Prostate gland (tissue), 2 donors: ENCODE results near the gene ITPR2.

ENCODE experiments used
- POLR2AphosphoS5 ChIP-seq: sonication (generic); formaldehyde crosslinking; IDR thresholded peaks from one replicate; pipeline ENCODE4 v1.6.1; 2017; ENCODE audit warnings: antibody characterized with exemption
- TF ChIP-seq, protein P1 (sequence below), 4 experiments: fragments of 200-600 bp in 2 of 4; fragments of 450-650 bp in 2 of 4; sonication (generic) in 2 of 4; IDR thresholded peaks; 1 replicate in 3 of 4; 2 replicates in 1 of 4; pipeline ENCODE4 v1.5.1; 2016 to 2019; ENCODE audit warnings: antibody characterized with exemption in 4 of 4, mild to moderate bottlenecking in 2 of 4, moderate library complexity in 2 of 4

GRCh38 chr12:26854031-26854390 is 21.0 kb upstream of the ITPR2 start:
- TF ChIP-seq, protein P1, sequence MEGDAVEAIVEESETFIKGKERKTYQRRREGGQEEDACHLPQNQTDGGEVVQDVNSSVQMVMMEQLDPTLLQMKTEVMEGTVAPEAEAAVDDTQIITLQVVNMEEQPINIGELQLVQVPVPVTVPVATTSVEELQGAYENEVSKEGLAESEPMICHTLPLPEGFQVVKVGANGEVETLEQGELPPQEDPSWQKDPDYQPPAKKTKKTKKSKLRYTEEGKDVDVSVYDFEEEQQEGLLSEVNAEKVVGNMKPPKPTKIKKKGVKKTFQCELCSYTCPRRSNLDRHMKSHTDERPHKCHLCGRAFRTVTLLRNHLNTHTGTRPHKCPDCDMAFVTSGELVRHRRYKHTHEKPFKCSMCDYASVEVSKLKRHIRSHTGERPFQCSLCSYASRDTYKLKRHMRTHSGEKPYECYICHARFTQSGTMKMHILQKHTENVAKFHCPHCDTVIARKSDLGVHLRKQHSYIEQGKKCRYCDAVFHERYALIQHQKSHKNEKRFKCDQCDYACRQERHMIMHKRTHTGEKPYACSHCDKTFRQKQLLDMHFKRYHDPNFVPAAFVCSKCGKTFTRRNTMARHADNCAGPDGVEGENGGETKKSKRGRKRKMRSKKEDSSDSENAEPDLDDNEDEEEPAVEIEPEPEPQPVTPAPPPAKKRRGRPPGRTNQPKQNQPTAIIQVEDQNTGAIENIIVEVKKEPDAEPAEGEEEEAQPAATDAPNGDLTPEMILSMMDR (IDR thresholded peaks at IDR 0.05): no peak
- no peak for TF ChIP-seq POLR2AphosphoS5
